TTC549 (cell line): ENCODE measurements around the gene PLXND1.
A peak's percentile ranks its signal among the peaks of the same experiment; 100 is the strongest.

Experiments used
- FAIRE-seq: peaks from 2 replicates; lab custom pipeline; 2012; peaks lifted over from hg19 to GRCh38; lab: Jason Lieb, UNC

PLXND1 gene

DNA sequence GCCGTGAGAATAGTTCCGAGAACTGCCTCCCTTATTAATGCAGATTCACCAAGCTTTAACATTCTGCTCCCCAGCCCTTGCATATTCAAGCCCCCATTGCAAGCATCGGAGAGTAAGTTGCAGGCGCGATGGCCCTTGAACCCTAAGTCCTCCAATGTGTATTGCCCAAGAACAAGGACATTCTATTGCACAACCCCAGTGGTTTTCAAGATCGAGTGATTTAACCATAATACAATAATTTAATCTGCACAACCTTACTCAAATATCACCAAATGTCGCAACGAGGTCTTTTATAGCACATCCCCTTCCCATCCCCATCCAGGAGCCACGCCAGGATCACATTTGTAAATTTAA, 21.7 kb upstream of the PLXND1 start:
- FAIRE-seq = no peak

DNA sequence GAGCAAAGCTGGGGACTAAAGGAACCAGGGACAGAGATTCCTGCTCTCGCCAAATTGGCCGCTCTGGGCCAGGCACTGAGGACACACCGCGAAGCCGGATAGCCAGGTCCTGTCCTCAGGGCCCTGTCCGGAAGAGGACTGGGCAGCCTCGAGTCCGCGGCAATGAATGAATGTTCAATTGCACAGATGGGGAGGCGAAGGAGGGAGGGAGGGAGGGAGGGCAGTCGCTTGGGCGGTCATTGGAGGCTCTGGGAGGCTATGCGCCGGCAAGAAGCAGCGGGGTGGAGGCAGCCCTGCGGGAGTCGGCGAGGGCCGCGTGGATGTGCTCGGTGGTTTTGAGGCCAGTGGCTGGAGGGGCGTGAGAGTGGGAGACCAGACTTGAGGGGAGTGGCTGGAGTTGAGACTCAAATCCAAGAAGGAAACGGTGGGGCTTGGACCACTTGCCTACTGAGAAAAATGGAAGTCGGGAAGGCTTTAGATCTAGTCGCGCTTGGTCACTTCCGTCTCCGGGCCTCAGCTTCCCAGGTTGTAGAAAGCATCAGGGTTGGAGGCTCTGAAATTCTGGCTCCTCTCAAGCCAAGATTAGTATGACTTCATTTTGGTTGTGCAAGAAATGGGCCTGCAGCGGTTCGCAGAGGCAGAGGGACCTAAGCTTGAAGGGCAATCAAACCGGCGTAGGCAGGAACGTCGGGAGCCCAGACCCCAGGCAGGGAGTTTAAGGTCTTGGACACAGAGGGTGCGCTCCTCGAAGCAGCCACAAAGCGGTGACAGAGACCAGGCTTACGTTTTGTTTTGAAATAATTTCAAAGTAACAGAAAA, 21.1 kb upstream of the PLXND1 start:
- FAIRE-seq = peak; percentile 48

DNA sequence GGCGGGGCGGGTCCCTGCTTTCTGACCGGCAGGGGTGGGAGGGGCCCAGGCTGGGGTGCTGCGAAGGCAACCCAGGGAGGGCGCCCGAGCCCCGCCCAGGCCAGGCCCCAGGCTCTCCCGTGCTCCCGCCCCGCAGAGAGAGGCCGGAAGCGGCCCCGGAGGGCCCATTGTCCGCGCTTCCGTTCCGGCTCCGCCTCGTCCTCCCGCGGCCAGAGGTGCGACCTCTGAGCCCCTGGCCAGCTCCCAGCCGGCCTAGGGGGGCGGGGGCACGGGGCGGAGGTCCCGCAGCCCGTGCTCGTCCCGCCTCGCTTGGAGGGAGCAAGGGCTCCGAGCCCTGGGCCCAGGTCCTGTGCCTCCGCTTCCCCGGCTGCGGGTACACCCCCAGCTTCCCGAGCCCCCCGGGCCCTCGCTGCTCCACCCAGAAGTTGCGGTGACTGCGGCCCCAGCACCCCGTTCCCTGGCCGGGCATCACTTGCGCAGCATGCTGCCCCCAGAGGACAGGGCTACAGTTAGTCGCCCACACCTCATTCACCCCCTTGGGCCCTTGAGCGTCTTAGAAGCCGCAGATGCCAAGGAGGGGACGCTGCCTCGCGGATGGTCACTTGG, 20.4 kb upstream of the PLXND1 start:
- FAIRE-seq = no peak

GRCh38 chr3:129625072-129625874, 18.8 kb upstream of the PLXND1 start:
- FAIRE-seq = no peak

- no peak for FAIRE-seq
These were observed 18.0 kb upstream of the PLXND1 start for GRCh38 chr3:129624347-129625071.

GRCh38 chr3:129623447-129624118, 17.1 kb upstream of the PLXND1 start:
- FAIRE-seq = no peak

DNA sequence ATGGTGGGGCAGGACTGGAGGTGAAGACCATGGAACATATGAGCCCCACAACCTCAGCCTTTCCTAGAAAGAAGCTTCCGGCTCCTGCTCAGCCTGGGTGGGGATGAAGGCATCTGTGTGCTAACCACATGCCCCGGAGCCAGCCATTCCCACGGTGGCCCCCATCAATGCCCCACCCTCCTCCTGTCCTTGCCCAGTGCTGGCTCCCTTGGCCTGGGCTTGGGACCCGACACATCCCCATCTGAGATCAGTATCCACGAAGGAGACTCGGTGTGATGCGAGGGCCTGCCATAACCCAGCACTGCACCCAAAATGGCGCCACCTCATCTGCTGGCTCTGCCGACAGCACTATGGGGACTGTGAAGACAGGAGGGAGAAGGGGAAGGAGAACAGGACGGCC, 16.5 kb upstream of the PLXND1 start:
- FAIRE-seq = no peak

DNA sequence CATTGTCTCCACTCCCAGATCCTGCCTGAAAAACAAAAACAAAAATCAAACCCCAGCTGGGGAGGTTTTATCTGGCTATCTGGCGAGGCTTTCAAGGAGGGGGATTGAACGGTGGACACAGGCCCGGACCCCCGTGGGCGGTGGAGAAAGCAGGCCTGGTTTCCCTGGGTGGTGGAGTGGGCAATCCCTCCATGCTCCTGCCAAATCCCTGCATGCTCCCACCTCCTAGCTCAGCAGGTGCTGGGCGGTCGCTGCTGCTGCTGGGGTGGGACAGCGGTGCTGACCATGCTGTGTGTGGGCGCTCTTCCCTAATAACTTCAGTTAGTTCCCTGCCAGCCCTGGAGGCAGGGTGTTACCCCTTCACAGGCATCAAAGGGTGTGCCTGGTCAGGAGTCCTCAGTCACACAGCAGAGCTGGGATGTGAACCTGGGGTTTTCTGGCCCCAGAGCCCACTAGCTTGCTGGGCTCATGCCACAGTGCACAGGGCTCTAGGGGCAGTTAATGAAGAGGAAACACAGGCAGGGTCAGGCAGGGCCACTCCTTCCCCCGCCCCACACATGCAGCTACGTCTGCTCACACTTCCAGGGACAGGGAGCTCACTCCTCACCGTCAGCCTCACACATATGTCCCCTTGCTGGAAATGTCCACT, 15.9 kb upstream of the PLXND1 start:
- FAIRE-seq = no peak

DNA sequence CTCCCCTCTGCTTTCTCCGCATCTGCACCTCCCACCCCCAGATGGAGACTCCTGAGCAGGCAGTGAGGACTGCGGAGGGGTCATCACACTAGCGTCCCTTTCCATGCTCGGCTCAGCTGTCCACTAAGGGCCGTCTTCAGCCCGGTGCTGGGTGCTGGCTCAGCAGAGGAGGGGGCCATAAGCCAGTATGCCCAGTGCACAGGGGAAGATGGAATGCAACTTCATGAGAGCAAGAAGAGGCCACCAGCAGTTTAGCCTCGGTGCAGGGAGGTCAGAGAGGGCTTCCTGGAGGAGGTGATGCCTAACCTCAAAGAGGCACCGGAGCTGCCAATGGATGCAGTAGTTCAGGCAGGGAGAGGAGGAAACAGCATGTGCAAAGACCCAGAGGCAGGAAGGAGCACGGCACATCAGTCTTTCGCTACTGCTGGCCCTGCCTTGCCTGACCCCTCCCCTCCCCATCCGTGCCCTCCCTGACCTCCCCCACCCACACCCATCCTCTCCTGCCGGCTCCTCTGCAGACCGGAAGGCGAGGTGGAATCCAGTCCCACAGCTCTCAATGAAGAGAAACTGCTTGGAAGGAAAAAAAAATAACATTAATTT, 15.2 kb upstream of the PLXND1 start:
- no peak for FAIRE-seq

- no peak for FAIRE-seq
These were observed 14.5 kb upstream of the PLXND1 start for GRCh38 chr3:129620828-129621559.

DNA sequence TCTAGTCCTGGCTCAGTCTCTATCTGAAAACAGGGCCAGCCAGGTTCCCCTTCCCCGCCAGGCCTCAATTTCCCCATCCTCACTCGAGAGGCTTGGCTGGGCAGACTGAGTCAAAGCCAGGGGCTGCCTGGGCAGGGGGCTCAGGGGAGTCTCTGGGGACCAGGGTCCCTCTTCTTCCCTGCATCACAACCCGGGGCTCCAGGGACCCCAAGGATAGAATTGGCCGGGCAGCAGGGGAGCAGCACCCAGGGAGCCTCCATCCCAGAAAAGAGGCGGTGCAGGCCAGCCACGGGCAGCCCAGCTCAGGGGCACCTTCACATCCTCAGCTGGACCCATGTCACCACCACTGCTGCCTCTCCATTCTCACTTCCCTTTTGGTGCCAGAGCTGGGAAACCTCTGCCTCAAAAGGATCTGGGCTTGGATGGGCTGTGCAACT, 13.3 kb upstream of the PLXND1 start:
- FAIRE-seq = no peak

GRCh38 chr3:129618901-129619671, 12.6 kb upstream of the PLXND1 start:
- no peak for FAIRE-seq

- FAIRE-seq = no peak
These were observed 11.8 kb upstream of the PLXND1 start for GRCh38 chr3:129618186-129618820.

DNA sequence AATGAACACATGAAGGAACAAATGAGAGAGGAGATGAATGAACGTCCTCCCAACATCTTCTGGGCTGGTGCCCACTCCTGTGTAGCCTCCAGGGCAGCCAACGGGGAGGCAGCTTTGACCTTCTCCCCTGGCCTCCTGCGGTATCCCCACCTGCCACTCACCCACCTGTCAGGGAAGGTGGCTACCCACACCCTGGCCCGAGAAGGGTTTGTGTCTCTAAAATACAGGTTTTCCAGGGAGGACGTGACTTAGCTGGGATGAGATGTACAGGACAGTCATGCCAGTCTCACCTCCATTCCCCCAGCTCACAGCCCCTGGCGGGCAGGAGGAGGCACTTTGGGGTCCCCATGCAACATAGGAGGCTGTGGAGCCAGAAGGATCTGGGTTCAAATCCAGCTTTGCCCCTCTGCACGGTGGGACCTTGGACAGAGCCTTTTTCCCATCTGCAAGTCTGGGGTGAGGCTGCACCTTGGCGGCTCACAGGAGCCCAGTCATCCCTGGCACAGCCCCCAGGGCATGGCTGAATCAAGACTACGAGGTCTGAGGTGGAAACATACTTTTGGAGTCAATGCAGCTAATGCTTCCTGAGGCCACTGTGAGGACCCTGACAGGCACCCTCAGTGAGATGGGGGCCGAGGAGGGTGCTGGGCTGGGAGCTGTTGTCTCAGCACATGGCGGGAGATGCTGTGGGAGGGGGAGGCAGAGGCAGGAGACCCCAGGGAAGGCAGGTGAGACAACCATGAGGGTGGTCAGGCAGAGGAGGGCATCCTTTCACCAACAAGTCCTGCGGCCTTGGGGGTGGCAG, 11.1 kb upstream of the PLXND1 start:
- FAIRE-seq = no peak

GRCh38 chr3:129616713-129617112, 10.2 kb upstream of the PLXND1 start:
- no peak for FAIRE-seq

DNA sequence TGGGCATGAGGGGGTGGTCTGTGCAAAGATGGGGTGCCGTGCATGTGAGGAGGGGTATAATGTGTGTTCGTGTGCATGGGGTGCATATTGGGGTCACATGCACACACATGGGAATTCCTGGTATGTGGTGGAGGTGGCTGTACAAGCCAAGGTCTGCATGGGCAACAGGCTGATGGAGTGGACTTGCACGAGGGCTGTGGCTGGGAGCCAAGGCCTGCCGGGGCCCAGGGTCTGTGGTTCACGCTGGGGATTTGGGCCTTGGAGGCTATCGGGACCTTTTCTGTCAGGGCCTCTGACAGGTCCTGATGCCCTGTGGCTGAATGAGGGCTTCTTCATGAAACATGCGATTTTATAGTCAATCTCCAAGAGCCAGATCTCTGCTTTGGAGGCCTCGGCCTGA, 9.8 kb upstream of the PLXND1 start:
- no peak for FAIRE-seq

GRCh38 chr3:129615751-129616281, 9.3 kb upstream of the PLXND1 start:
- no peak for FAIRE-seq

- no peak for FAIRE-seq
These were observed 8.5 kb upstream of the PLXND1 start for GRCh38 chr3:129614927-129615363.
